Testis (tissue), 3 donors: Measurements from ENCODE around the gene UTP11. TPM values are rescaled to one million over a fixed set of nuclear protein-coding genes. Genes with fewer than 3 reads are reported as not detected.
A peak's percentile ranks its signal among the peaks of the same experiment; 100 is the strongest.

ENCODE experiments used
- DNase-seq: peaks from one replicate; pipeline ENCODE4 v3.0.0-alpha.2; 2019
- H3K27ac ChIP-seq, 2 donors: fragments of 200-600 bp; sonication (generic); one replicate each; pipeline ENCODE4 v1.5.1; 2019
- H3K27me3 ChIP-seq: fragments of 200-600 bp; sonication (generic); one replicate; pipeline ENCODE4 v1.5.1; 2019
- H3K36me3 ChIP-seq: fragments of 200-600 bp; sonication (generic); one replicate; pipeline ENCODE4 v1.5.1; 2017; ENCODE audit warnings: low read depth; ENCODE audit errors: missing control alignments
- H3K4me1 ChIP-seq: fragments of 200-600 bp; sonication (generic); one replicate; pipeline ENCODE4 v1.5.1; 2019
- H3K4me3 ChIP-seq, 2 donors: fragments of 200-600 bp; sonication (generic); one replicate each; pipeline ENCODE4 v1.5.1; 2017 to 2019
- H3K9me3 ChIP-seq: fragments of 200-600 bp; sonication (generic); one replicate; pipeline ENCODE4 v1.5.1; 2017
- POLR2A ChIP-seq: fragments of 450-650 bp; IDR thresholded peaks from one replicate; pipeline ENCODE4 v1.6.1; 2017; ENCODE audit warnings: antibody characterized with exemption, mild to moderate bottlenecking, moderate library complexity
- WGBS, 2 donors: methylation state at CpG; one replicate each; pipeline ENCODE4 v1.1.5; 2018; 5-methylcytosine and 5-hydroxymethylcytosine counted together
- intact Hi-C: fragments of 100-400 bp; cut with DNase I; formaldehyde crosslinking; loops from one replicate; pipeline ENCODE4 v1.15.1; 2023; ENCODE audit warnings: low total_unique reads
- polyA plus RNA-seq: library from polyadenylated mRNA; stranded (reverse); fragments of 350-450 nt; fragmentation: Illumina TruSeq; extraction: RNeasy Lipid Tissue Mini Kit (QIAGEN cat#74804); gene quantifications from one replicate; pipeline ENCODE4 v1.2.3, GENCODE V29; 2014; ENCODE audit warnings: low read depth, low replicate concordance; ENCODE audit not compliant: insufficient read depth
- total RNA-seq, 2 donors: library from RNA; depleted of rRNA; stranded (reverse); fragments of >200 nt; gene quantifications; one replicate each; pipeline ENCODE4 v1.2.3, GENCODE V29; 2016
- TF ChIP-seq, protein P1 (sequence below), 3 experiments: fragments of 450-650 bp in 2 of 3; fragments of 200-600 bp in 1 of 3; sonication (generic) in 1 of 3; IDR thresholded peaks; one replicate each; pipeline ENCODE4 v1.5.1; 2016 to 2019; ENCODE audit warnings: antibody characterized with exemption in 3 of 3, mild to moderate bottlenecking in 2 of 3, moderate library complexity in 1 of 3

The UTP11 gene
- total and polyA plus RNA-seq, 3 donors from 2014 or later: 35.6 to 43.3 (median 42.4) TPM

DNA sequence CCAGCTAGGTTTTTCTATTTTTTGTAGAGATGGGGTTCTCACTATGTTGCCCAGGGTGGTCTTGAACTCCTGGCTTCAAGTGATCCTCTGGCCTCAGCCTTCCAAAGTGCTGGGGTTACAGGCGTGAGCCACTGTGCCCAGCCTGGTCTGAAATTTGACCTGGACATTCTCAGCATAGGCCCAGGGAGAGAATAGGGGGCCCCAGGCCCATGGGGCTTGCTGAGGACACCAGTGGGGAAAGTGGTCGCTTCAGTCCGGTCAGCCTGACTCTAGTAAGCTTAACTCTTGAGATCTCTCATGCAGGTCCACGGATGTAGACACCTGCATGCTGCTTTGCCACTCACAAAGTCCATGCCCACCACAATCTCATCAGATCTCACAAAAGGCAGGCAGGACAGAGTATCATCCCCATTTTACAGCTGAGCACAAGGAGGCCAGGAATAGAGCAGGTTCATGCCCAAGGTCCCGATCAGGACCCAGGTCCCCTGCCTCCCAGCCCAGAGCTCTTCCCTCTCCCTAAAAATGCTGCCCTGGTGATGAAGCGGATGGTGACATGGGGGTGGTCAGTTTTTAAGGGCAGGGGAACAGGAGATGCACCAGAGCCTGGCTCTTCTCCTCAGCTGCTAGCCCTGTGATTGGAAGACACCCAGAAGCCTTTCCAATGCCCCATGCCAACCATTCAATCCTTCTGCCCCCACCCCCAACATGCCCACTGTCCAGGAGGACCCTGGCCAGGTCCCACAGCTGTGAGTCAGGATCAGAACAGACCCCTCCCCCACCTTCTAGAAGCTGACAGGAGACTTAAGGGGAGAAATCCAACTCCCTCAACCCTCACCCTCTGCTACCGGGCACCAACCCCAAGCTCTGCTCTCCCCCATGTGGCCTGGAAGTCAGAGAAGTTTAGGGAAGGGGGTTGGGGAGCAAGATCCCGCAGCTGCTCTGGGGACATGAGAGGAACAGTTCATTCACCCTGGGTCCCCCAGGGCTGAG is 9.0 kb upstream of the UTP11 start:
- Histone ChIP-seq H3K4me3 (peak overlapping the region; percentile 64 to 72), H3K9me3 (no peaks in the 10 kb centered on the region), H3K27ac (peak overlapping the region; percentile 71 to 77), H3K36me3 (no peaks in the 10 kb centered on the region), H3K27me3 (no peaks in the 10 kb centered on the region), H3K4me1 (peaks cover 45% of the 10 kb centered on the region)
- TF ChIP-seq, protein P1, sequence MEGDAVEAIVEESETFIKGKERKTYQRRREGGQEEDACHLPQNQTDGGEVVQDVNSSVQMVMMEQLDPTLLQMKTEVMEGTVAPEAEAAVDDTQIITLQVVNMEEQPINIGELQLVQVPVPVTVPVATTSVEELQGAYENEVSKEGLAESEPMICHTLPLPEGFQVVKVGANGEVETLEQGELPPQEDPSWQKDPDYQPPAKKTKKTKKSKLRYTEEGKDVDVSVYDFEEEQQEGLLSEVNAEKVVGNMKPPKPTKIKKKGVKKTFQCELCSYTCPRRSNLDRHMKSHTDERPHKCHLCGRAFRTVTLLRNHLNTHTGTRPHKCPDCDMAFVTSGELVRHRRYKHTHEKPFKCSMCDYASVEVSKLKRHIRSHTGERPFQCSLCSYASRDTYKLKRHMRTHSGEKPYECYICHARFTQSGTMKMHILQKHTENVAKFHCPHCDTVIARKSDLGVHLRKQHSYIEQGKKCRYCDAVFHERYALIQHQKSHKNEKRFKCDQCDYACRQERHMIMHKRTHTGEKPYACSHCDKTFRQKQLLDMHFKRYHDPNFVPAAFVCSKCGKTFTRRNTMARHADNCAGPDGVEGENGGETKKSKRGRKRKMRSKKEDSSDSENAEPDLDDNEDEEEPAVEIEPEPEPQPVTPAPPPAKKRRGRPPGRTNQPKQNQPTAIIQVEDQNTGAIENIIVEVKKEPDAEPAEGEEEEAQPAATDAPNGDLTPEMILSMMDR (IDR thresholded peaks at IDR 0.05): no peak
- TF ChIP-seq POLR2A: no peak
- intact Hi-C loops: no loop called here
- no peak for DNase-seq
- 65 to 70% methylated on average over 8 of the region's 8 CpGs for WGBS, 2 donors

DNA sequence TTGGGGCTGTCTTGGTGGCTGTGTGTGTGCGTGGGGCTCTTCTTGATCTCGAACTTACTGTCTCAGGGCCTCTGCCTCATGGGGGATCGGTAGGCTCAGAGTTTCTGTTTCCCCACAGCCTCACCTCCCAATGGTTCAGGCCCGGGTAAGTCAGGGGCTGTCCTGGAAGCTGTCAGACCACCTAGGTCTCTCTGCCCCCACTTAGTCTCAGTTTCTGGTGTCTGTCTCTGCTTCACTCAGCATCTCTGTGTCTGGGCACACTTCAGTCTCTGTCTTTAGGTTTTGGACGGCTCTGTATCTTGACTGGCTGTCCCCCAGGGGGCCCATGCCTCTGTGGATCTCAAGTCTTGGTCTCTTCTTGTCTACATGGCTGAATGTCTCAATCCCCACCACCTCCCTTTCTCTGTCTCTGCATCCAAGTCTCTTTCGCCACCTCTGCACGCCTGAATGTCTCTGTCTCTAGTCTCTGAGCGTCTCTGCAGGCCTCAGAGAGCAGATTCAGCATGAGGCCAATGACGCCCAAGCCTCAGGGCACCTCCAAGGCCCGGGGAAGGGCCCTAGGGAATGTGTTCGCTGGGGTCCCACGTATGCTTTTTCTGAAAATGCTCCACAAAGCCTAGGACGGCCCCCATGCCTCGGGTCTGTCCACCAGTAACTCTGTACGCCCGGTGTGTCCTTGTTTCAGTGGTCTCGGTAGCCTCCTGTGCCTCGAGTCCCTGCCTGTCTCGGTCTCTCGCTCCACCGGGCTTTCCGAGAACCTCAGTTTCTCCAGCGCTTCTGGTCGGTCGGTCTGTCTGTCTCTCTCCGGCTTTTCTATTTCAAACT is 8.0 kb upstream of the UTP11 start:
- H3K4me1 ChIP-seq: peaks cover 46% of the 10 kb centered on the region
- TF ChIP-seq POLR2A: no peak
- TF ChIP-seq, protein P1 (IDR thresholded peaks at IDR 0.05): no peak
- DNase-seq: no peak
- H3K36me3 ChIP-seq: no peaks in the 10 kb centered on the region
- intact Hi-C loops: no loop called here
- no peaks in the 10 kb centered on the region for H3K9me3 ChIP-seq
- H3K27me3 ChIP-seq: no peaks in the 10 kb centered on the region
- peak overlapping the region; percentile 71 to 77 for H3K27ac ChIP-seq
- 10% methylated on average over 12 to 26 of the region's 26 CpGs for WGBS, 2 donors
- H3K4me3 ChIP-seq: peak overlapping the region; percentile 64 to 72

DNA sequence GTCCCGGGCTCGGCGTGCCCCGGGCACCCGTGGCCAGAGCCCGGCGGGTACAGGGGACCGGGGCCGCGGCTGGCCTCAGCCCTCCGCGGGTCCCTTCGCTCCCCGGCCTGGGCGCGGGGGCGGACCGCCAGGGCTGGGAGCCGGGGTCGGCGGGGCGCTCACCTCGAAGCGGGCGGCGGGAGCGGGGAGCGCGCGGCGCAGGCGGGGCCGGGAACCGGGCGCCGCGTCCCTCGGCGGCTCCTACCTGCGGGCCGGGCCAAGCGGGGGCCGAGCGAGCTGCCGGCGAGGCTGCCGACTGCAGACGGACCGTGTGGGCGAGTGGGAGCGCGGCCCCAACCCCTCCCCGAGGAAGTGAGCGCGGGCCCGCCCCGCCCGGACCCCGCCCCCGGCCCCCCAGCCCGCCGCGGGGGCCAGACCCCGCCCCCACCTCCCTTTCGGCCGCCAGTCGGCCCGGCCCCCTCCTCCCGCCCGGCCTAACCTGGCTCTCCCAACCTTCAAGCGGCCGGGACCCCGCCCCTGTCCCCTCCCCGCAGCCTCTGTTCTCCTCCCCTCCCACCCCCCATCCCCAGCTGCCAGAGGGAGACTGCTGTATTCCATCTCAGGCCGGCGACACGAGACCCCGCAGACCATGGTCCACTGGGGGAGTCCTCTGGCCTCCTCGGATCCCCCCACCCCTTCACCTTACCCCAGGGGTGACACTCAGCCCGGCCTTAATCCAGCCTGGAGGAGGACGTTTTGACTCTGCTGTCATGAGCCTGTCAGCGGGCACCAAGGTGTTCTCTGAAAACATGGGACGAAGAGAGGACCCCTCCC is 7.1 kb upstream of the UTP11 start, which contains the start of gene FHL3:
Gene FHL3 (minus strand): TSS at position 320 of the 813 bp plus-strand sequence. CDS start 6,102 bp downstream, outside the sequence.
- H3K27ac ChIP-seq: peak within 1 kb of the TSS; percentile 71 to 77
- intact Hi-C loops: no loop called here
- TF ChIP-seq, protein P1 (IDR thresholded peaks at IDR 0.05): no peak
- no peak for TF ChIP-seq POLR2A
- no peaks in the 10 kb centered on the region for H3K9me3 ChIP-seq
- H3K4me3 ChIP-seq: peak within 1 kb of the TSS; percentile 64 to 72
- no peaks in the 10 kb centered on the region for H3K36me3 ChIP-seq
- H3K4me1 ChIP-seq: peaks cover 43% of the 10 kb centered on the region
- peak; percentile 50 for DNase-seq
- no peaks in the 10 kb centered on the region for H3K27me3 ChIP-seq
- 6% methylated on average over 23 of the region's 83 CpGs; no CpG with 5 or more reads in 1 of the 2 donors for WGBS, 2 donors

DNA sequence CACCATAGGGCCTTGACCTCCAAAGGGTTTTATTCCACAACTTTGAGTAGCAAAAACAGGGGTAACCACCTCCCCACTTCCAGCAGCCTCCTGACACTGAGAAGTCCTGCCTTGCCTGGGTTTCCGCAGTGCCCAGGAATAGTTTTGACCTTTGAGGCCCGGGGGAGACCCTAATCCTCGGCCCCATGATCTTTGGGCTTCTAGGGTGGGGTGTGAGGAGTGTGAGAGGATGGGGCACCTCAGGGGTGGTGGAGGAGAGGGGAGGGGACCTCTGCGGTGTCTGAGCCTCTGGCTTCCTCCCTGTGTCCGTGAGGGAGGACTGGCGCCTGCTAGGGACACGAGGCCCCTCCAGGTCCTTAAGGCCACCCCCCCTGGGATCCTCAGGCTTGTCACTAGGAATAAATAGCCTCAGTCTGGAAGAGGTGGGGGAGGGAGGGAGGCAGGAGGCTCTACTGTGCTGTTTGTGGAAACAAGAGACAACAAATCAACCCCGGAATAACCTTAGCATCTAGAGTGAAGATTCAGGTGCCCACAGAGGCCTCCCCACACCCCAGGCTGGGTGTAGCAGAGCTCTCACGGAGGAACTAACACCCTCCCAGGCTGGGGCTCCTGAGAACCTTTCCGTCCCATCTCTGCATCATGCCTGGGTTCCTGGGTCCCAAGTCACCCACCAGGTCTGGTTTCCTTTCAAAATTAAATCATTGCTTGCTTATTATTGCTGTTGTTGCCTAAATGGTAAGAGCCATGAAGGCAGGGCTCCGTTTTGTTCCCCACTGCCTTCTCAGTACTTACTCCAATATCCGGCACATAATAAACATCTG is 6.3 kb upstream of the UTP11 start:
- WGBS, 2 donors: 59 to 66% methylated on average over 10 to 12 of the region's 12 CpGs
- no peak for DNase-seq

More for the DNA sequence above, 6.3 kb upstream of the UTP11 start:
- intact Hi-C loops: no loop called here
- Histone ChIP-seq H3K27me3 (no peaks in the 10 kb centered on the region), H3K27ac (peak overlapping the region; percentile 59 to 77), H3K36me3 (no peaks in the 10 kb centered on the region), H3K4me1 (peaks cover 35% of the 10 kb centered on the region), H3K4me3 (no peak overlapping the region), H3K9me3 (no peaks in the 10 kb centered on the region)
- TF ChIP-seq, protein P1 (IDR thresholded peaks at IDR 0.05): no peak
